Measurements from ENCODE around the gene SGK1.

SGK1 gene

GRCh38 chr6:134164300-134164699, 153.6 kb downstream of the SGK1 start:
- TF ChIP-seq SCRT2 (tag by site-specific recombination; IDR thresholded peaks at IDR 0.05): no peak
- no peak for TF ChIP-seq ZNF529 (tag by site-specific recombination; IDR thresholded peaks at IDR 0.05; ENCODE audit: insufficient replicate concordance)
- no peak for TF ChIP-seq ZNF664 (tag by site-specific recombination; IDR thresholded peaks at IDR 0.05)
- TF ChIP-seq, protein P1, sequence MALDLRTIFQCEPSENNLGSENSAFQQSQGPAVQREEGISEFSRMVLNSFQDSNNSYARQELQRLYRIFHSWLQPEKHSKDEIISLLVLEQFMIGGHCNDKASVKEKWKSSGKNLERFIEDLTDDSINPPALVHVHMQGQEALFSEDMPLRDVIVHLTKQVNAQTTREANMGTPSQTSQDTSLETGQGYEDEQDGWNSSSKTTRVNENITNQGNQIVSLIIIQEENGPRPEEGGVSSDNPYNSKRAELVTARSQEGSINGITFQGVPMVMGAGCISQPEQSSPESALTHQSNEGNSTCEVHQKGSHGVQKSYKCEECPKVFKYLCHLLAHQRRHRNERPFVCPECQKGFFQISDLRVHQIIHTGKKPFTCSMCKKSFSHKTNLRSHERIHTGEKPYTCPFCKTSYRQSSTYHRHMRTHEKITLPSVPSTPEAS (tag by site-specific recombination; IDR thresholded peaks at IDR 0.05): no peak
- TF ChIP-seq TCF7L2 (IDR thresholded peaks at IDR 0.05; ENCODE audit: borderline replicate concordance, low read depth, low read length): no peak
- no peak for TF ChIP-seq ZNF184 (tag by site-specific recombination; IDR thresholded peaks at IDR 0.05)
- TF ChIP-seq GFI1B (tag by site-specific recombination; IDR thresholded peaks at IDR 0.05): no peak
- TF ChIP-seq, protein P2, sequence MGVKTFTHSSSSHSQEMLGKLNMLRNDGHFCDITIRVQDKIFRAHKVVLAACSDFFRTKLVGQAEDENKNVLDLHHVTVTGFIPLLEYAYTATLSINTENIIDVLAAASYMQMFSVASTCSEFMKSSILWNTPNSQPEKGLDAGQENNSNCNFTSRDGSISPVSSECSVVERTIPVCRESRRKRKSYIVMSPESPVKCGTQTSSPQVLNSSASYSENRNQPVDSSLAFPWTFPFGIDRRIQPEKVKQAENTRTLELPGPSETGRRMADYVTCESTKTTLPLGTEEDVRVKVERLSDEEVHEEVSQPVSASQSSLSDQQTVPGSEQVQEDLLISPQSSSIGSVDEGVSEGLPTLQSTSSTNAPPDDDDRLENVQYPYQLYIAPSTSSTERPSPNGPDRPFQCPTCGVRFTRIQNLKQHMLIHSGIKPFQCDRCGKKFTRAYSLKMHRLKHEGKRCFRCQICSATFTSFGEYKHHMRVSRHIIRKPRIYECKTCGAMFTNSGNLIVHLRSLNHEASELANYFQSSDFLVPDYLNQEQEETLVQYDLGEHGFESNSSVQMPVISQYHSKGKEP (tag by site-specific recombination; IDR thresholded peaks at IDR 0.05): no peak
- TF ChIP-seq, protein P3, sequence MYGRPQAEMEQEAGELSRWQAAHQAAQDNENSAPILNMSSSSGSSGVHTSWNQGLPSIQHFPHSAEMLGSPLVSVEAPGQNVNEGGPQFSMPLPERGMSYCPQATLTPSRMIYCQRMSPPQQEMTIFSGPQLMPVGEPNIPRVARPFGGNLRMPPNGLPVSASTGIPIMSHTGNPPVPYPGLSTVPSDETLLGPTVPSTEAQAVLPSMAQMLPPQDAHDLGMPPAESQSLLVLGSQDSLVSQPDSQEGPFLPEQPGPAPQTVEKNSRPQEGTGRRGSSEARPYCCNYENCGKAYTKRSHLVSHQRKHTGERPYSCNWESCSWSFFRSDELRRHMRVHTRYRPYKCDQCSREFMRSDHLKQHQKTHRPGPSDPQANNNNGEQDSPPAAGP (tag by site-specific recombination; IDR thresholded peaks at IDR 0.05): no peak
- TF ChIP-seq, protein P4, sequence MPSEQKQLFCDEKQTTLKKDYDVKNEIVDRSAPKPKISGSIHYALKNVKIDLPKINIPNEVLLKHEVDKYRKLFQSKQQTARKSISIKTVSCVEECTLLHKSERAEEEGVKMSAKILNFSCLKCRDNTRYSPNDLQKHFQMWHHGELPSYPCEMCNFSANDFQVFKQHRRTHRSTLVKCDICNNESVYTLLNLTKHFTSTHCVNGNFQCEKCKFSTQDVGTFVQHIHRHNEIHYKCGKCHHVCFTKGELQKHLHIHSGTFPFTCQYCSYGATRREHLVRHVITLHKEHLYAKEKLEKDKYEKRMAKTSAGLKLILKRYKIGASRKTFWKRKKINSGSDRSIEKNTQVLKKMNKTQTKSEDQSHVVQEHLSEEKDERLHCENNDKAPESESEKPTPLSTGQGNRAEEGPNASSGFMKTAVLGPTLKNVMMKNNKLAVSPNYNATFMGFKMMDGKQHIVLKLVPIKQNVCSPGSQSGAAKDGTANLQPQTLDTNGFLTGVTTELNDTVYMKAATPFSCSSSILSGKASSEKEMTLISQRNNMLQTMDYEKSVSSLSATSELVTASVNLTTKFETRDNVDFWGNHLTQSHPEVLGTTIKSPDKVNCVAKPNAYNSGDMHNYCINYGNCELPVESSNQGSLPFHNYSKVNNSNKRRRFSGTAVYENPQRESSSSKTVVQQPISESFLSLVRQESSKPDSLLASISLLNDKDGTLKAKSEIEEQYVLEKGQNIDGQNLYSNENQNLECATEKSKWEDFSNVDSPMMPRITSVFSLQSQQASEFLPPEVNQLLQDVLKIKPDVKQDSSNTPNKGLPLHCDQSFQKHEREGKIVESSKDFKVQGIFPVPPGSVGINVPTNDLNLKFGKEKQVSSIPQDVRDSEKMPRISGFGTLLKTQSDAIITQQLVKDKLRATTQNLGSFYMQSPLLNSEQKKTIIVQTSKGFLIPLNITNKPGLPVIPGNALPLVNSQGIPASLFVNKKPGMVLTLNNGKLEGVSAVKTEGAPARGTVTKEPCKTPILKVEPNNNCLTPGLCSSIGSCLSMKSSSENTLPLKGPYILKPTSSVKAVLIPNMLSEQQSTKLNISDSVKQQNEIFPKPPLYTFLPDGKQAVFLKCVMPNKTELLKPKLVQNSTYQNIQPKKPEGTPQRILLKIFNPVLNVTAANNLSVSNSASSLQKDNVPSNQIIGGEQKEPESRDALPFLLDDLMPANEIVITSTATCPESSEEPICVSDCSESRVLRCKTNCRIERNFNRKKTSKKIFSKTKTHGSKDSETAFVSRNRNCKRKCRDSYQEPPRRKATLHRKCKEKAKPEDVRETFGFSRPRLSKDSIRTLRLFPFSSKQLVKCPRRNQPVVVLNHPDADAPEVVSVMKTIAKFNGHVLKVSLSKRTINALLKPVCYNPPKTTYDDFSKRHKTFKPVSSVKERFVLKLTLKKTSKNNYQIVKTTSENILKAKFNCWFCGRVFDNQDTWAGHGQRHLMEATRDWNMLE (tag by site-specific recombination; conservative IDR thresholded peaks at IDR 0.05; ENCODE audit: low read depth): no peak
- TF ChIP-seq HOXA7 (CRISPR knock-in tag; IDR thresholded peaks at IDR 0.05; ENCODE audit: borderline replicate concordance): no peak
- no peak for TF ChIP-seq ZFP37 (tag by site-specific recombination; IDR thresholded peaks at IDR 0.05)
- no peak for TF ChIP-seq ZNF146 (tag by site-specific recombination; IDR thresholded peaks at IDR 0.05)
- no peak for TF ChIP-seq ZNF24 (tag by site-specific recombination; IDR thresholded peaks at IDR 0.05)
- no peak for TF ChIP-seq ZFP69B (tag by site-specific recombination; IDR thresholded peaks at IDR 0.05)
- TF ChIP-seq ZNF76 (tag by site-specific recombination; IDR thresholded peaks at IDR 0.05; ENCODE audit: borderline replicate concordance, low read depth): no peak
- TF ChIP-seq ZBTB49 (tag by site-specific recombination; IDR thresholded peaks at IDR 0.05; ENCODE audit: low read depth): no peak
- ChIA-PET CTCF (interaction anchor here (1.0 to 2.9 kb wide), 6 partner anchors 8 to 718 kb away, joined by 3 to 15 read pairs (median 7); no protein-coding TSS in a partner anchor), POLR2A (no interaction called here)

More at GRCh38 chr6:134164300-134164699, 153.6 kb downstream of the SGK1 start:
- no peak overlapping the region for H3K27ac ChIP-seq (ENCODE audit: extremely low read depth, low read depth, low read length)
- H3K4me1 ChIP-seq (ENCODE audit: control insufficient read depth, insufficient read depth, low read length): no peaks in the 10 kb centered on the region
- H3K36me3 ChIP-seq (ENCODE audit: control insufficient read depth in 2 of 2, insufficient read depth in 1 of 2, low read length in 2 of 2): peaks cover 0 to 16% of the 10 kb centered on the region in 2 experiments; a peak in 1 of 3 replicates
- no peaks in the 10 kb centered on the region for H3K9me3 ChIP-seq (ENCODE audit: control insufficient read depth, insufficient read depth, low read depth, low read length)
- no peak overlapping the region for H3K4me3 ChIP-seq (ENCODE audit: low read depth, low read length)

Data from HEK293 (cell line).